Upper lobe of left lung (tissue), 4 donors: ENCODE results near the gene KIAA1755.

ENCODE experiments used
- CTCF ChIP-seq, 6 experiments: fragments of 450-650 bp in 4 of 6; fragments of 200-600 bp in 2 of 6; sonication (generic) in 2 of 6; IDR thresholded peaks; one replicate each; pipeline ENCODE4 v1.5.1; 2016 to 2019; ENCODE audit warnings: antibody characterized with exemption in 6 of 6
- EP300 ChIP-seq, 4 donors: sonication (generic); formaldehyde crosslinking; IDR thresholded peaks; one replicate each; pipeline ENCODE4 v1.5.1; 2017; ENCODE audit warnings: antibody characterized with exemption in 4 of 4, control low read depth in 2 of 4
- POLR2A ChIP-seq, 4 donors: fragments of 450-650 bp; IDR thresholded peaks; one replicate each; pipeline ENCODE4 v1.5.1; 2016 to 2017; ENCODE audit warnings: antibody characterized with exemption in 4 of 4, mild to moderate bottlenecking in 2 of 4
- POLR2AphosphoS5 ChIP-seq, 2 donors: sonication (generic); formaldehyde crosslinking; IDR thresholded peaks; one replicate each; pipeline ENCODE4 v1.5.1; 2017; ENCODE audit warnings: antibody characterized with exemption in 2 of 2

- no peak for TF ChIP-seq CTCF (IDR thresholded peaks at IDR 0.05)
- TF ChIP-seq POLR2A (IDR thresholded peaks at IDR 0.05): no peak
- TF ChIP-seq POLR2AphosphoS5 (IDR thresholded peaks at IDR 0.05): no peak
- no peak for TF ChIP-seq EP300 (IDR thresholded peaks at IDR 0.05)
These were observed 94.4 kb downstream of the KIAA1755 start for GRCh38 chr20:38165966-38166702.
